Activated T-helper 1 cell treated with Interleukin-2 at 50 U/mL for 16 hours (primary cell): ENCODE measurements around the gene ZNF536.

ENCODE experiments used
- DNase-seq: peaks from one replicate; pipeline ENCODE4 v3.0.0-alpha.2; 2020; ENCODE audit warnings: low read depth

ZNF536 gene

GRCh38 chr19:30371960-30372824 lies at the start of gene ZNF536:
Gene ZNF536, plus strand, starts transcription at chr19:30372384. Its CDS starts 71,179 bp downstream, at chr19:30443563.
- DNase-seq: no peak

GRCh38 chr19:30322641-30323320 lies 49.4 kb upstream of the ZNF536 start:
- no peak for DNase-seq

GRCh38 chr19:30323904-30324303 lies 48.3 kb upstream of the ZNF536 start:
- DNase-seq: no peak

- DNase-seq: no peak
These were observed 47.2 kb upstream of the ZNF536 start for GRCh38 chr19:30324982-30325381.

GRCh38 chr19:30325676-30326392 lies 46.4 kb upstream of the ZNF536 start:
- no peak for DNase-seq

GRCh38 chr19:30326393-30326710 lies 45.8 kb upstream of the ZNF536 start:
- DNase-seq: no peak

GRCh38 chr19:30327331-30327730 lies 44.9 kb upstream of the ZNF536 start:
- no peak for DNase-seq

GRCh38 chr19:30328096-30328495 lies 44.1 kb upstream of the ZNF536 start:
- DNase-seq: no peak

GRCh38 chr19:30330266-30330665 lies 41.9 kb upstream of the ZNF536 start:
- DNase-seq: no peak

GRCh38 chr19:30332445-30333234 lies 39.5 kb upstream of the ZNF536 start:
- DNase-seq: no peak

- no peak for DNase-seq
These were observed 38.7 kb upstream of the ZNF536 start for GRCh38 chr19:30333291-30334065.

GRCh38 chr19:30334841-30335240 lies 37.3 kb upstream of the ZNF536 start:
- no peak for DNase-seq

- DNase-seq: no peak
These were observed 36.8 kb upstream of the ZNF536 start for GRCh38 chr19:30335306-30335886.

- DNase-seq: no peak
These were observed 35.9 kb upstream of the ZNF536 start for GRCh38 chr19:30336290-30336689.

- no peak for DNase-seq
These were observed 34.1 kb upstream of the ZNF536 start for GRCh38 chr19:30338041-30338456.

GRCh38 chr19:30338878-30339623 lies 33.1 kb upstream of the ZNF536 start:
- DNase-seq: no peak

- no peak for DNase-seq
These were observed 32.3 kb upstream of the ZNF536 start for GRCh38 chr19:30339624-30340525.

- no peak for DNase-seq
These were observed 31.2 kb upstream of the ZNF536 start for GRCh38 chr19:30340771-30341561.
